NCI-H2227 (cell line): ENCODE results near the gene PTPN5.
"Not testable (repeated sequence)": the region's sequence is repeated elsewhere in the genome, so short reads cannot be mapped to it uniquely, and the experiment has no call there.

Experiments used
- DNase-seq: peaks from one replicate; lab custom pipeline; 2025; ENCODE audit not compliant: unreplicated experiment; lab: John Stamatoyannopoulos, UW

The PTPN5 gene

DNA sequence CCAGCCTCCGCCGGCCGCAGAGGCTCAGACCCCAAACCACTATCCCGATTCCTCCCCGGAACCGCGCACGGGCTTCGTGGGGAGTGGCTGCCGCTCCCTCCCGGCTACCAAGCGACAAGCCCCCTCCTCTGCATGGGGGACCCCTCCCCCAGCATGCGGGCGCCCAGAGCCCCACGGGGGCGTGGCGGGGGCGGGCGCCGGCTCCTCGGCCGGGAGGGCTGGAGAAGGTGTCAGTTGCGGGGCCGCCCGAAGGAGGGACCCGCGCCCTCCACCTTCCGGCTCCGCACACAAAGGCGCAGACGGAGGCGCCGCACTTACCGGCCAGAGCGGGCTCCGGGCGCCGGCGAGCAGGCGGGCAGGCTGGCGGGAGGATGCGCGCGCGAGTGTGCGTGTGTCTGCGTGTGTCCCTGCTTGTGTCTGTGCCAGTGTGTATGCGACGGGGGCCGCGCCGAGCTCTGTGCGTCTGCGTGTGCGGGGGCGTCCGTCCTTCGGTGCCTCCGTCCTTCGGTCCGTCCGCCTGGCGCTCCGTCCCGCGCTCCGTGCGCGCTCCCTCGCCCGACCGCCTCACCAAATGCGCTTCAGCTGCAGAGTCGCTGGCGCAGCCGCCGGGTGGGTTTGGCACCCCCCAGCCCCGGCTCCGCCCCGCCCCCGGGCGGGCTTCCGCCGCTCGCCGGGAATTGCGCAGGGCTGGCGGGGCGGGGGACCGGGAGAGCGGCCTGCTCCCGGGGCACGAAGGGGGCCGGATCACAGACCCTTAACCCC, at the start of gene PTPN5:
Gene PTPN5, minus strand, starts transcription at position 592 of the 762 bp plus-strand sequence. CDS start 19,840 bp downstream, outside the sequence.
- peak; percentile 63 for DNase-seq

DNA sequence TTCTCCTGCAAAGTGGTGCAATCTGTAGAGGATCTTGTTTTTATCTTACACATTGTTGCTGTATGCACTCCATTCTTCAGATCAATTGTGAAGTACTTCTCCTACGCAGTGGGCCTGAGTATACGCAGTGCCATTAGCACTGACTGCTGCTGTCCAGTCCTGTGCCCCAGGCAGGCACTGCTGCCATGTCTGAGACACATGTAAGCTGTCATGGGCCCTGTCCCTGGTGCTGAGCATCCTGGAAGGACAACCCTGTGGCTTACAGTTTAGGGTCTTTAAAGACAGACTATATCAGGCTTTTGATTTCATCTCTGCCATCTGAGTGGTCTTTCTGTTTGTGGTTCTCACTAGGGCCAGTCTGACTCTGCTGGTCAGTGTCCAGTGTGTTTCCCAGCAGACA, 44.8 kb upstream of the PTPN5 start:
- no peak for DNase-seq

GRCh38 chr11:18834754-18835466, 43.3 kb upstream of the PTPN5 start:
- DNase-seq = no peak

GRCh38 chr11:18820160-18820559, 28.6 kb upstream of the PTPN5 start:
- not testable (repeated sequence) for DNase-seq

GRCh38 chr11:18804199-18804999, 12.8 kb upstream of the PTPN5 start:
- no peak for DNase-seq

- DNase-seq = peak; percentile 79
Measured at GRCh38 chr11:18802381-18803257, 11.0 kb upstream of the PTPN5 start.

DNA sequence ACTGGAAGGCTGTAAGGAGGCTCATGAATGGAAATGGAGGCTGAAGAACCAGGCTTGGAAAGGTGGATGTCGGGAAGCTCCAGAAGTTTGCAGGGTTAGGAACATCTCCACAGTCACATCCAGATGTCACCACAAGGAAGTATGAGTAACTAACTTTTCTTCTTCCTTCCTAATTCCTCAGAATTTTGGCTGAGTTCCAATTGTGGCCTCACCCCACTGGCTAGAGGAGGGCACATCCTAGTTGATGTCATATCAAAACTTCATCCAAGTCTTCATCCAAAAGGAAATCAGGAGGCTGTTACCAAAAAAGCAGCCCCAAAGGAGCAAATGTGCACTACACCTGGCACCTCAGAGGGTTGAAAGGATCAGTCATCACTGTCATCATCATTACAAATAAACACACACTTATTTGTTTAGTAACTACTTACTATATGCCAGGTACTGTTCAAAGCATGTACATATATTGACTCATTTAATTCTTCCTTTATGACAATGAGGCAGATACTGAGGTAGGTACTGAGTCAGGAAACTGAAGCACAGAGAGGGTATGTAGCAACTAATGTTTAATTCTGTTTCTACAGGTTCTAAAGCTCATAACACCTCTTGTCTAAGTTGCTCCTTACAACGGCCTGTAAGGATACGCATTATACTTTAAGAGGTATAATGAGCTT, 7.3 kb upstream of the PTPN5 start:
- DNase-seq = no peak

DNA sequence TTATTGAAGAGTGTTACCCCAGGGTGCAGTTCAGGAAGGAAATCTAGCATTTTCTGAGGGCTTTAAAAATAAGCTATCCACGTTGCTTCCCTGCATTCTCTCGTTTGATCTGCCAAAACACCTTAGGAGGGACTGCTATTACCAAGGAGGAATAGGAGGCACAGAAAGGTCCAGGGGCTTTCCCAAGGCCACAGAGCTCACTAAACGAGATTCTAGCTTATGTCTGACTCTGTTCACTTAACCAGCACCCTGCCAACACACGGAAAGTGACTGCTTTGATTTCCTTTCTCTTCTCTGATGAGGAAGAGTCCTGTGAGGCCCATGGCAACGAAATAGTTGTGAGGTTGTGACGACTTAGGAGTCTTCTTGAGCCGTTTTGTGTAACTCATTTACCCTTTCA, 3.4 kb upstream of the PTPN5 start:
- DNase-seq = no peak

- DNase-seq = no peak
Measured at GRCh38 chr11:18792827-18793226, 1.2 kb upstream of the PTPN5 start.

GRCh38 chr11:18791969-18792628, 501 bp upstream of the PTPN5 start:
- no peak for DNase-seq

DNA sequence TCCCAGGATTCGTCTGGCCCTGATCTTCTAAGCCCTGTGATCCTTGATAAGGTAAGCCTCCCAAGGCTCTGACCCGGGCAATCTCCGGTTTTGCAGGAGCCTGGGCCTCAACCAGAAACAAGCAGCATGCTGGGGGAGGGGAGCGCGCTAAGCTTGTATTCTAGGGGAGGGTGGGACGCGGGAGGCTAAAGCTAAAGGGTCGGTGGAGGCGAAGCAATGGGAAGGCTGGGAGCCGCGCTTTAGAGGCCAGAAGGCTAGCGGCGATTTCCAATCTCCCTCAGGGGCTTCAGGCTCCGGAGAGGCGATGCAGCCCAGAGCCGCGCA, 753 bp downstream of the PTPN5 start:
- peak; percentile 50 for DNase-seq

DNA sequence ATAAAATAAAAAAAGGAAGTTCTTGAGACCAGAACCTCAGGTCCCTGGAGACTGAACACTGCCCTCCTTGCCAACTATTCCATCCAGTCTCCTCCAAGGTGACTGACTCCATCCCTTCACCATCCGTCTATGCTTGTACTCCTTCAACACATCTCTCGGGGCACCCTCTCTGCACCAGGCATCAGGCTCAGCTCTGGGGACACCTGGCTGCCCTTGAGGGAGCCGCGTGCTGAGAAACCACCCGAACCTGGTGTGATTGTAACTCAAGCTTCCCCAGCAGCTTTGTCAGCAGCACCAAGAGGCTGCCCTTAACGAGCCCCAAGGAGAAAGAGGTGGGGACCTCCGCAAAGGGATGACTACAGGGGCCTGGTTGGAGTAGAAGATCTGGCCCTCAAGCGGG, 1.7 kb downstream of the PTPN5 start:
- no peak for DNase-seq

GRCh38 chr11:18785411-18785810, 6.2 kb downstream of the PTPN5 start:
- no peak for DNase-seq

DNA sequence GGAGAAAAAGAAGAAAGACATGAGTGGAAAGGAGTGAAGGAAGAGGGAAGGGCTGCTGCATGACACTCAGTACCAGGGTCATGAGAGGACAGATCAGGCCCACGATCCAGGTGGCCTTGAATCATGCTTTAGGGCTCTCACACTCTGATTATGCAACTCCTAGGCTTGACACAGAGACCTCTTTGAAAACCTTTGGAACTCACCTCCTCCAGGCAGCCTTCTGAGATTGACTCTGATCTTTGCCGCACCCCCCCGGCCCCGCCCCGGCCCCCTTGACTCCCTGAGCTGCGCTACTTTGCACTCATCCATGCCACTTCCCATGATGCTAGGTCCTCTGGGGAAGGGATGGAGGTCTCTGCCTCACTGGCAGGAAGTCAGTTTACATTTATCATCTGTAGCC, 10.7 kb downstream of the PTPN5 start:
- DNase-seq = no peak

GRCh38 chr11:18780329-18780728, 11.3 kb downstream of the PTPN5 start:
- DNase-seq = no peak

GRCh38 chr11:18778468-18778867, 13.1 kb downstream of the PTPN5 start:
- DNase-seq = no peak

- DNase-seq = no peak
Measured at GRCh38 chr11:18776324-18776723, 15.3 kb downstream of the PTPN5 start.

- peak; percentile 76 for DNase-seq
Measured at GRCh38 chr11:18775492-18776292, 15.9 kb downstream of the PTPN5 start.

GRCh38 chr11:18774801-18775200, 16.8 kb downstream of the PTPN5 start:
- no peak for DNase-seq
